NCI-H2196 (cell line): ENCODE measurements around the gene ZMIZ1.

ENCODE experiments used
- DNase-seq: peaks from one replicate; lab custom pipeline; 2025; ENCODE audit not compliant: unreplicated experiment; lab: John Stamatoyannopoulos, UW

The ZMIZ1 gene

GRCh38 chr10:79116368-79116767 is 47.6 kb downstream of the ZMIZ1 start:
- no peak for DNase-seq

- no peak for DNase-seq
Observed at GRCh38 chr10:79116801-79117723, 48.3 kb downstream of the ZMIZ1 start.

GRCh38 chr10:79118286-79119202 is 49.8 kb downstream of the ZMIZ1 start:
- DNase-seq, result no peak

- no peak for DNase-seq
Observed at GRCh38 chr10:79119306-79119705, 50.5 kb downstream of the ZMIZ1 start.

GRCh38 chr10:79123547-79123963 is 54.8 kb downstream of the ZMIZ1 start:
- DNase-seq, result no peak

GRCh38 chr10:79124066-79124465 is 55.3 kb downstream of the ZMIZ1 start:
- no peak for DNase-seq

- no peak for DNase-seq
Observed at GRCh38 chr10:79125092-79125491, 56.3 kb downstream of the ZMIZ1 start.

GRCh38 chr10:79126351-79127080 is 57.8 kb downstream of the ZMIZ1 start:
- no peak for DNase-seq

GRCh38 chr10:79127151-79127961 is 58.6 kb downstream of the ZMIZ1 start:
- DNase-seq, result peak; percentile 54

GRCh38 chr10:79128241-79128922 is 59.6 kb downstream of the ZMIZ1 start:
- DNase-seq, result no peak

GRCh38 chr10:79128923-79129305 is 60.1 kb downstream of the ZMIZ1 start:
- no peak for DNase-seq

GRCh38 chr10:79129361-79129997 is 60.7 kb downstream of the ZMIZ1 start:
- DNase-seq, result no peak

GRCh38 chr10:79130255-79130654 is 61.5 kb downstream of the ZMIZ1 start:
- no peak for DNase-seq

GRCh38 chr10:79130846-79131245 is 62.1 kb downstream of the ZMIZ1 start:
- no peak for DNase-seq

- DNase-seq, result no peak
Observed at GRCh38 chr10:79131836-79132631, 63.3 kb downstream of the ZMIZ1 start.

GRCh38 chr10:79132681-79133381 is 64.1 kb downstream of the ZMIZ1 start:
- no peak for DNase-seq

GRCh38 chr10:79133416-79133815 is 64.7 kb downstream of the ZMIZ1 start:
- no peak for DNase-seq

- DNase-seq, result no peak
Observed at GRCh38 chr10:79135790-79136189, 67.0 kb downstream of the ZMIZ1 start.
